H1 (cell line): Measurements from ENCODE around the gene HTR2C. TPM values are rescaled to one million over a fixed set of nuclear protein-coding genes. Genes with fewer than 3 reads are reported as not detected.

ENCODE experiments used
- CTCF ChIA-PET: fragments of 300-600 bp; sonication (Branson Sonifier 250); formaldehyde crosslinking; loops from one replicate; lab custom pipeline; 2021; ENCODE audit not compliant: partially characterized antibody; lab: Charles Lee
- POLR2A ChIA-PET: fragments of 300-600 bp; sonication (Branson Sonifier 250); formaldehyde crosslinking; loops from one replicate; lab custom pipeline; 2021; ENCODE audit warnings: inconsistent platforms; ENCODE audit not compliant: partially characterized antibody; lab: Charles Lee
- DNase-seq, 2 experiments: peaks; one replicate each; pipeline versions ENCODE4 v3.0.0 to v3.0.0-alpha.2; 2010 to 2022; ENCODE audit warnings: low spot score in 2 of 2, low read depth in 1 of 2, mixed read lengths in 1 of 2
- FAIRE-seq: peaks from 2 replicates; lab custom pipeline; 2011; peaks lifted over from hg19 to GRCh38; lab: Jason Lieb, UNC
- H2AFZ ChIP-seq: 2 replicates; pipeline ENCODE4 v1.8.1; 2012; ENCODE audit warnings: low read length, inconsistent platforms
- H2AK5ac ChIP-seq: 2 replicates; pipeline ENCODE4 v1.6.1; 2013; ENCODE audit warnings: low read depth, low read length
- H2BK120ac ChIP-seq: replicated peaks from 2 replicates; pipeline ENCODE3; 2013; ENCODE audit warnings: low read depth, low read length, inconsistent platforms
- H2BK12ac ChIP-seq: 2 replicates; pipeline ENCODE4 v1.6.1; 2013; ENCODE audit warnings: low read depth, low read length
- H2BK15ac ChIP-seq: 2 replicates; pipeline ENCODE4 v1.6.1; 2013; ENCODE audit warnings: low read length
- H2BK20ac ChIP-seq: 2 replicates; pipeline ENCODE4 v1.6.1; 2013; ENCODE audit warnings: low read length
- H2BK5ac ChIP-seq: 2 replicates; pipeline ENCODE4 v1.6.1; 2013; ENCODE audit warnings: low read depth, low read length
- H3K14ac ChIP-seq: 2 replicates; pipeline ENCODE4 v1.6.1; 2013; ENCODE audit warnings: inconsistent platforms; ENCODE audit not compliant: insufficient read length
- H3K18ac ChIP-seq: 2 replicates; pipeline ENCODE4 v1.6.1; 2013; ENCODE audit warnings: low read length; ENCODE audit errors: extremely low read depth
- H3K23ac ChIP-seq: 2 replicates; pipeline ENCODE4 v1.6.1; 2013; ENCODE audit warnings: inconsistent platforms; ENCODE audit not compliant: insufficient read length
- H3K23me2 ChIP-seq: 2 replicates; pipeline ENCODE4 v1.6.1; 2013; ENCODE audit warnings: low read depth, low read length
- H3K27ac ChIP-seq: 2 replicates; pipeline ENCODE4 v1.6.1; 2011; ENCODE audit warnings: low read depth, low read length, inconsistent platforms
- H3K27me3 ChIP-seq, 4 experiments: replicated peaks in 1 of 4; 1 replicate in 1 of 4; 2 replicates in 3 of 4; pipeline versions ENCODE4 v1.6.1 to v1.8.1; 2011 to 2013; ENCODE audit warnings: low read length in 3 of 4, mild to moderate bottlenecking in 3 of 4, inconsistent platforms in 2 of 4, mixed read lengths in 2 of 4, moderate library complexity in 1 of 4; ENCODE audit not compliant: control insufficient read depth in 3 of 4, insufficient read depth in 3 of 4; ENCODE audit errors: extremely low read depth in 1 of 4
- H3K36me3 ChIP-seq, 4 experiments: 2 replicates each; pipeline versions ENCODE4 v1.6.1 to v1.8.1; 2011 to 2013; ENCODE audit warnings: mild to moderate bottlenecking in 4 of 4, low read length in 3 of 4, moderate library complexity in 2 of 4, control low read depth in 1 of 4, inconsistent platforms in 1 of 4; ENCODE audit not compliant: insufficient read depth in 4 of 4, control insufficient read depth in 2 of 4
- H3K4ac ChIP-seq: replicated peaks from 2 replicates; pipeline ENCODE3; 2013; ENCODE audit warnings: low read length, low read depth, mixed read lengths, inconsistent platforms; ENCODE audit not compliant: insufficient read length
- H3K4me1 ChIP-seq, 4 experiments: replicated peaks in 1 of 4; 1 replicate in 1 of 4; 2 replicates in 3 of 4; pipeline versions ENCODE4 v1.6.1 to v1.8.1; 2011 to 2013; ENCODE audit warnings: low read length in 3 of 4, inconsistent platforms in 2 of 4, mixed read lengths in 1 of 4; ENCODE audit not compliant: insufficient read depth in 4 of 4, control insufficient read depth in 3 of 4
- H3K4me2 ChIP-seq, 2 experiments: 2 replicates each; pipeline versions ENCODE4 v1.6.1 to v1.8.1; 2011 to 2013; ENCODE audit warnings: low read depth in 2 of 2, low read length in 2 of 2, control low read depth in 1 of 2, inconsistent platforms in 1 of 2, mild to moderate bottlenecking in 1 of 2; ENCODE audit not compliant: insufficient read depth in 1 of 2
- H3K4me3 ChIP-seq, 4 experiments: fragments of 200-600, 300-600 bp in 1 of 4; sonication (generic), shearing (Covaris generic), sonication (Bioruptor Twin) in 1 of 4; 2 replicates each; pipeline versions ENCODE4 v1.5.1 to v1.8.1; 2011 to 2016; ENCODE audit warnings: low read length in 4 of 4, low read depth in 3 of 4, control low read depth in 2 of 4, inconsistent platforms in 2 of 4, mild to moderate bottlenecking in 2 of 4, mixed read lengths in 1 of 4, moderate library complexity in 1 of 4; ENCODE audit not compliant: insufficient read depth in 2 of 4; ENCODE audit errors: extremely low read depth in 1 of 4
- H3K56ac ChIP-seq: replicated peaks from 2 replicates; pipeline ENCODE3; 2013; ENCODE audit warnings: low read depth, mild to moderate bottlenecking, mixed read lengths, low read length, inconsistent platforms; ENCODE audit not compliant: insufficient read length
- H3K79me1 ChIP-seq: 2 replicates; pipeline ENCODE4 v1.6.1; 2013; ENCODE audit warnings: low read depth, low read length, control low read depth
- H3K79me2 ChIP-seq, 2 experiments: 2 replicates each; pipeline versions ENCODE4 v1.6.1 to v1.8.1; 2012 to 2013; ENCODE audit warnings: low read length in 2 of 2, mild to moderate bottlenecking in 2 of 2, inconsistent platforms in 1 of 2; ENCODE audit not compliant: insufficient read depth in 2 of 2, control insufficient read depth in 1 of 2
- H3K9ac ChIP-seq, 4 experiments: replicated peaks in 1 of 4; 1 replicate in 1 of 4; 2 replicates in 3 of 4; pipeline versions ENCODE4 v1.6.1 to v1.8.1; 2011 to 2013; ENCODE audit warnings: low read depth in 3 of 4, low read length in 3 of 4, control low read depth in 2 of 4, mild to moderate bottlenecking in 2 of 4, moderate library complexity in 2 of 4, inconsistent platforms in 1 of 4; ENCODE audit errors: extremely low read depth in 1 of 4
- H3K9me3 ChIP-seq, 2 experiments: 2 replicates each; pipeline versions ENCODE4 v1.6.1 to v1.8.1; 2012 to 2013; ENCODE audit warnings: mild to moderate bottlenecking in 2 of 2, moderate library complexity in 2 of 2, control low read depth in 1 of 2, inconsistent platforms in 1 of 2, low read depth in 1 of 2, low read length in 1 of 2, mixed read lengths in 1 of 2; ENCODE audit not compliant: insufficient read depth in 2 of 2
- H4K20me1 ChIP-seq, 2 experiments: replicated peaks in 1 of 2; 2 replicates each; pipeline versions ENCODE3 to v1.8.1; 2011 to 2013; ENCODE audit warnings: inconsistent platforms in 2 of 2, low read length in 2 of 2, mild to moderate bottlenecking in 1 of 2; ENCODE audit not compliant: insufficient read depth in 2 of 2, control insufficient read depth in 1 of 2
- H4K5ac ChIP-seq: 2 replicates; pipeline ENCODE4 v1.6.1; 2013; ENCODE audit warnings: low read length, low read depth, mixed read lengths, inconsistent platforms; ENCODE audit not compliant: insufficient read length
- H4K8ac ChIP-seq: 2 replicates; pipeline ENCODE4 v1.8.0; 2013; ENCODE audit warnings: mild to moderate bottlenecking, moderate library complexity, low read length, inconsistent platforms; ENCODE audit not compliant: insufficient read depth; ENCODE audit errors: extremely low read depth
- H4K91ac ChIP-seq: replicated peaks from 2 replicates; pipeline ENCODE3; 2013; ENCODE audit warnings: low read length, mixed read lengths, inconsistent platforms; ENCODE audit not compliant: insufficient read length
- ASH2L ChIP-seq: fragments of 200-600, 300-600 bp; sonication (generic); IDR thresholded peaks from one replicate; pipeline ENCODE4 v1.7.1; 2017; ENCODE audit warnings: low read length
- CBX5 ChIP-seq: fragments of 300-800, 300-1000 bp; sonication (generic); IDR thresholded peaks from 2 replicates; pipeline ENCODE4 v1.7.1; 2016; ENCODE audit warnings: antibody characterized with exemption, low read length, low read depth
- CREB1 ChIP-seq: IDR thresholded peaks from 2 replicates; pipeline ENCODE4 v1.6.1; 2012; ENCODE audit warnings: inconsistent platforms
- EP300 ChIP-seq, 2 experiments: IDR thresholded peaks; 1 replicate in 1 of 2; 2 replicates in 1 of 2; pipeline ENCODE4 v1.6.1; 2011 to 2012; ENCODE audit warnings: low read depth in 2 of 2, low read length in 2 of 2, mild to moderate bottlenecking in 2 of 2, borderline replicate concordance in 1 of 2, inconsistent platforms in 1 of 2, moderate library complexity in 1 of 2
- JUND ChIP-seq: IDR thresholded peaks from 2 replicates; pipeline ENCODE4 v1.6.1; 2011; ENCODE audit warnings: mild to moderate bottlenecking, improper control_type of control experiment, low read length
- KDM1A ChIP-seq: fragments of 200-600, 300-600 bp; sonication (generic); IDR thresholded peaks from 2 replicates; pipeline ENCODE4 v1.7.1; 2016; ENCODE audit warnings: mild to moderate bottlenecking, low read length, borderline replicate concordance
- KDM5A ChIP-seq: fragments of 200-600 bp; IDR thresholded peaks from 2 replicates; pipeline ENCODE4 v1.7.1; 2012; ENCODE audit warnings: mild to moderate bottlenecking, low read length, inconsistent platforms, mixed read lengths
- POLR2AphosphoS5 ChIP-seq: IDR thresholded peaks from 2 replicates; pipeline ENCODE4 v1.6.1; 2011; ENCODE audit warnings: low read depth, low read length
- RBBP5 ChIP-seq: IDR thresholded peaks from 2 replicates; pipeline ENCODE4 v1.7.1; 2012; ENCODE audit warnings: low read depth, mild to moderate bottlenecking, inconsistent platforms, low read length, moderate library complexity, borderline replicate concordance
- SAP30 ChIP-seq: fragments of 300-600 bp; sonication (generic); IDR thresholded peaks from 2 replicates; pipeline ENCODE4 v1.7.1; 2012; ENCODE audit warnings: low read length, moderate library complexity, mild to moderate bottlenecking, inconsistent platforms; ENCODE audit not compliant: insufficient read depth, insufficient replicate concordance
- SIX5 ChIP-seq: IDR thresholded peaks from 2 replicates; pipeline ENCODE4 v1.6.1; 2011; ENCODE audit warnings: mild to moderate bottlenecking, low read depth, low read length
- SUZ12 ChIP-seq: fragments of 200-600 bp; sonication (generic); IDR thresholded peaks from 2 replicates; pipeline ENCODE4 v1.6.1; 2012; ENCODE audit warnings: mild to moderate bottlenecking, inconsistent platforms, low read length, moderate library complexity, mixed read lengths
- TBP ChIP-seq: IDR thresholded peaks from 2 replicates; pipeline ENCODE4 v1.6.1; 2011; ENCODE audit warnings: low read depth, low read length, improper control_type of control experiment
- TCF12 ChIP-seq: IDR thresholded peaks from 2 replicates; pipeline ENCODE4 v1.6.1; 2011; ENCODE audit warnings: low read depth, mild to moderate bottlenecking, low read length
- YY1 ChIP-seq: IDR thresholded peaks from 2 replicates; pipeline ENCODE4 v1.6.1; 2011; ENCODE audit warnings: low read depth, mild to moderate bottlenecking, low read length
- WGBS, 2 experiments: shearing (Covaris generic) in 1 of 2; methylation state at CpG; one replicate each; pipeline versions ENCODE4 v1.1.6 to v1.1.7; 2013 to 2015; ENCODE audit warnings: low lambda C conversion rate in 2 of 2, mixed read lengths in 2 of 2, inconsistent platforms in 1 of 2, low coverage in 1 of 2, missing lambda C conversion rate in 1 of 2; ENCODE audit not compliant: insufficient replicate concordance in 2 of 2, insufficient coverage in 1 of 2, insufficient read length in 1 of 2; ENCODE audit errors: extremely low coverage in 1 of 2, missing lambda C conversion rate in 1 of 2; 5-methylcytosine and 5-hydroxymethylcytosine counted together
- polyA plus RNA-seq, 7 experiments: library from polyadenylated mRNA; depleted of rRNA in 3 of 7; stranded (reverse) in 5 of 7; unstranded in 2 of 7; fragments of >200 nt in 5 of 7; fragments of 200-250 nt in 2 of 7; gene quantifications; 1 replicate in 5 of 7; 2 replicates in 1 of 7; 4 replicates in 1 of 7; pipeline versions ENCODE4 v1.2.1 to v1.2.3, GENCODE V29; 2011 to 2013; ENCODE audit warnings: missing spikeins in 2 of 7, mixed read lengths in 2 of 7
- total RNA-seq: library from RNA; stranded (reverse); fragmentation: NEBNext Ultra II Directional; extraction: Animal tissue kit (Norgen Biotek cat#: 25700); gene quantifications from 2 replicates; pipeline ENCODE4 v1.2.1, GENCODE V29; 2021
- TF ChIP-seq, protein P1 (sequence below): IDR thresholded peaks from 2 replicates; pipeline ENCODE4 v1.6.1; 2012; ENCODE audit warnings: inconsistent platforms

Gene HTR2C
- total and polyA plus RNA-seq, 2 of the 8 experiments (the other 6 are each of a cell fraction or from before 2014, with no cell fraction given): 1.7 to 2.0 TPM

DNA sequence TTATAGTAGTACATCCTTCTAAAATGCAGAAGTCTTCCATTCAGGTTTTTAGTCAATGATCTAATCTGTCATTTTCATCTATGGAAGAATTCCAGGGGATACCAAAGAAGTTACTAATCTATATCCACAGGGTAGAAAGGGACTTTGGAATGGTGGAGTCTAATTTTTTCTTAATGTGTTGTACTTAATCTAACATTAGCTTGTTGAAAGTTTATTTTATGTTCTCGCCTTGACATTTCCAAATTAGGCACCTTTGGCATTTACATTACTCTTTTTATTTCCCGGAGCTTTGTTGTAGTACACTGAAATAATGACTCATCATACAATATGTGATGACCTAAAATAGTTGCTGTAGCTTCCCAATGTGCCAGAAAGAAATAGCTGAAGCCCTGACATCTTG is 91.5 kb downstream of the HTR2C start:
- Histone ChIP-seq H2BK12ac (no peak overlapping the region), H2AFZ (no peak overlapping the region), H2BK120ac (no peak overlapping the region), H2BK15ac (no peak overlapping the region), H3K36me3 (no peaks in the 10 kb centered on the region), H3K4me1 (no peaks in the 10 kb centered on the region), H3K27ac (no peak overlapping the region), H3K18ac (no peak overlapping the region), H3K4me2 (no peak overlapping the region), H3K56ac (no peak overlapping the region), H2AK5ac (no peak overlapping the region), H4K20me1 (no peaks in the 10 kb centered on the region), H3K23ac (no peak overlapping the region), H3K79me1 (no peaks in the 10 kb centered on the region), H4K91ac (no peak overlapping the region), H3K4me3 (no peak overlapping the region), H4K8ac (no peak overlapping the region), H2BK20ac (no peak overlapping the region), H3K23me2 (no peaks in the 10 kb centered on the region), H3K14ac (no peak overlapping the region), H4K5ac (no peak overlapping the region), H3K27me3 (no peaks in the 10 kb centered on the region), H3K9ac (no peak overlapping the region), H2BK5ac (no peak overlapping the region), H3K9me3 (no peaks in the 10 kb centered on the region), H3K79me2 (no peaks in the 10 kb centered on the region), H3K4ac (no peak overlapping the region)
- FAIRE-seq (no peak), DNase-seq (no peak)
- ChIA-PET POLR2A (no interaction called here), CTCF (no interaction called here)
- WGBS, 2 experiments: 88% methylated on average over 2 of the region's 2 CpGs; no CpG with 5 or more reads in 1 of the 2 experiments
- TF ChIP-seq KDM1A (no peak), TCF12 (no peak), JUND (no peak), SAP30 (no peak), SIX5 (no peak), SUZ12 (no peak), CREB1 (no peak), TBP (no peak), CBX5 (no peak), ASH2L (no peak), EP300 (IDR thresholded peaks at IDR 0.05; ENCODE audit: borderline replicate concordance in 1 of 2, low read depth in 2 of 2, low read length in 2 of 2) (no peak), RBBP5 (no peak), POLR2AphosphoS5 (no peak), KDM5A (no peak), YY1 (no peak)
- TF ChIP-seq, protein P1, sequence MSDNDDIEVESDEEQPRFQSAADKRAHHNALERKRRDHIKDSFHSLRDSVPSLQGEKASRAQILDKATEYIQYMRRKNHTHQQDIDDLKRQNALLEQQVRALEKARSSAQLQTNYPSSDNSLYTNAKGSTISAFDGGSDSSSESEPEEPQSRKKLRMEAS: no peak
